ENCODE results near the gene PAIP2B. TPM values are rescaled to one million over a fixed set of nuclear protein-coding genes. Genes with fewer than 3 reads are reported as not detected.

The PAIP2B gene, protein sequence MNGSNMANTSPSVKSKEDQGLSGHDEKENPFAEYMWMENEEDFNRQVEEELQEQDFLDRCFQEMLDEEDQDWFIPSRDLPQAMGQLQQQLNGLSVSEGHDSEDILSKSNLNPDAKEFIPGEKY
- 0.45 and 0.67 TPM in 2 replicates for total RNA-seq

DNA sequence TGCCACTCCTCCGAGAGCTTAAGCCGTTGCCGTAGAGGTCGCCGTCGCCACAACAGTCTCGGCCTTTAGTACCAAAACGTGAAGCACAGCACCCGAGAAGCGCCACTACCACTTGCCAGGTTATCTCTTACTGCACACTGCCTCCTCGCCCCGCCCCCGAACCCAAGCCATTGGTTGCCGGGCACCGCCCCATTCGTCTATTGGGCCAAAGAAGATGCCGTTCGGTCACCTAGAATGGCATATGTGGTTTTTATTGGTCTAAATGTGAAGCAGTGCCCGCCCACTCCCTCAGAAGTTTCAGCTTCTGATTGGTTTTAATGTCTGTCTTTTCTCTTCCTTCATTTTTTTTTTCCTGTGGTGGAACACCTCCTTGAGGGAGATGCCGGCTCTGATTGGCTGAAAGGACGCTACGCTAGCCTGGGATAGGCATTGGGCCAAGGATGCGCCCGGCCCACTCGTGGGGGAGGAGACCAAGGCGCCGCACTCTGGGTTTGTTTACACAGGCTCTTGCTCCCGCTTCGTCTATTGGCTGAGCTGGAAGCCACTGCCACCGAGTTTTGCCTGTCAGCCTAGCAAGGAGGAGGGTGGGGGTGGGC lies at the start of gene PAIP2B:
Gene PAIP2B (minus strand): TSS at position 139 of the 596 bp plus-strand sequence. CDS start 24,514 bp downstream, outside the sequence.

Other genes with a start within 250 kb of the PAIP2B start
- 2.0 and 2.2 TPM in 2 replicates for gene ANKRD53, start 248.5 kb downstream of the PAIP2B start, total RNA-seq
- gene TEX261, start 232.2 kb downstream of the PAIP2B start, total RNA-seq: 23.0 and 24.0 TPM in 2 replicates
- gene NAGK, start 158.5 kb downstream of the PAIP2B start, total RNA-seq: 105 and 106 TPM in 2 replicates
- 12.6 and 14.9 TPM in 2 replicates for gene MCEE, start 96.9 kb downstream of the PAIP2B start, total RNA-seq
- gene MPHOSPH10, start 96.5 kb downstream of the PAIP2B start, total RNA-seq: 10.7 and 18.8 TPM in 2 replicates
- 46.1 and 59.7 TPM in 2 replicates for gene ZNF638, start 104.7 kb upstream of the PAIP2B start, total RNA-seq
- under 0.01 TPM in 1 of 2 replicates, not detected in the other for gene DYSF, start 226.5 kb upstream of the PAIP2B start, total RNA-seq